Spleen (tissue), 7 donors: ENCODE measurements around the gene TBX4.

ENCODE experiments used
- CTCF ChIP-seq, 11 experiments: fragments of 200-600 bp in 7 of 11; fragments of 450-650 bp in 4 of 11; sonication (generic) in 4 of 11; IDR thresholded peaks in 8 of 11; conservative IDR thresholded peaks in 3 of 11; 1 replicate in 7 of 11; 2 replicates in 4 of 11; pipeline versions ENCODE4 v1.4.0 to v1.8.0; 2016 to 2021; ENCODE audit warnings: antibody characterized with exemption in 11 of 11, inconsistent platforms in 4 of 11, mild to moderate bottlenecking in 1 of 11
- POLR2A ChIP-seq, 3 donors: fragments of 450-650 bp; IDR thresholded peaks; one replicate each; pipeline ENCODE4 v1.5.1; 2017; ENCODE audit warnings: antibody characterized with exemption in 3 of 3, mild to moderate bottlenecking in 1 of 3
- POLR2AphosphoS5 ChIP-seq, 3 donors: sonication (generic); formaldehyde crosslinking; IDR thresholded peaks; one replicate each; pipeline ENCODE4 v1.5.1; 2017; ENCODE audit warnings: antibody characterized with exemption in 3 of 3
- donor health status: DM: no; HTN: no; CAD: no; lungs with moderate emphysema.
- donor health status: DM: no; HTN: no; CAD: no.
- donor health status: DM: no; HTN: no; CAD: no.

GRCh38 chr17:61447358-61447757 lies 4.9 kb upstream of the TBX4 start:
- TF ChIP-seq CTCF (IDR thresholded peaks at IDR 0.05 in 8 of 11, conservative IDR thresholded peaks at IDR 0.05 in 3 of 11) = no peak
- TF ChIP-seq POLR2AphosphoS5 (IDR thresholded peaks at IDR 0.05) = no peak
- TF ChIP-seq POLR2A (IDR thresholded peaks at IDR 0.05) = no peak
